ENCODE measurements around the gene ZBTB48. TPM values are rescaled to one million over a fixed set of nuclear protein-coding genes. Genes with fewer than 3 reads are reported as not detected.

ZBTB48 gene
- total RNA-seq, 2 donors from 2014 or later, result 28.2 to 31.0 TPM

DNA sequence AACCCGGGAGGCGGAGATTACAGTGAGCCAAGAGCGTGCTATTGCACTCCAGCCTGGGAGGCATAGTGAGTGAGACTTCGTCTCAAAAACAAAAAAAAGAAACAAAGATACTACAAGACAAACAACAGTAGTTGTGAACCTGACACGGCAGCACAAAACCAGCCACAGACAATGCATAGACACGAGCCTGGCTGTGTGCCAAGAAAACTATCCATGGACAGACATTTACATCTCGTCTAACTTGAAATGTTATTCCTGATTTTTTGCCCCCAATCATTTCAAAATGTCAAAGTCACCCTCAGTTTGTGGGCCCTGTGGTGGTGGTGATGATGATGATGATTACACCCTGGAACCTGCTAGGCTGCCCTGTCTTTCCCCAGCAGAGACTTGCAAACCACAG lies 16.6 kb downstream of the ZBTB48 start:
- H3K9me3 Mint-ChIP-seq, result no peaks in the 10 kb centered on the region
- Histone ChIP-seq H3K4me1 (ENCODE audit: control insufficient read depth, insufficient read depth, low read length) (peaks cover 4% of the 10 kb centered on the region), H3K9me3 (ENCODE audit: control insufficient read depth, low read length) (no peaks in the 10 kb centered on the region), H3K4me3 (ENCODE audit: low read length) (no peak overlapping the region), H3K27me3 (ENCODE audit: control insufficient read depth, insufficient read depth, low read length, poor library complexity, severe bottlenecking) (no peaks in the 10 kb centered on the region), H3K36me3 (ENCODE audit: control insufficient read depth, insufficient read depth, low read length) (peaks cover 62% of the 10 kb centered on the region), H3K27ac (ENCODE audit: low read depth, low read length) (no peak overlapping the region), H3K9ac (ENCODE audit: extremely low read depth, low read length, poor library complexity, severe bottlenecking) (no peak overlapping the region)
- H3K4me1 Mint-ChIP-seq, result peaks cover 8% of the 10 kb centered on the region
- TF ChIP-seq, protein P1, sequence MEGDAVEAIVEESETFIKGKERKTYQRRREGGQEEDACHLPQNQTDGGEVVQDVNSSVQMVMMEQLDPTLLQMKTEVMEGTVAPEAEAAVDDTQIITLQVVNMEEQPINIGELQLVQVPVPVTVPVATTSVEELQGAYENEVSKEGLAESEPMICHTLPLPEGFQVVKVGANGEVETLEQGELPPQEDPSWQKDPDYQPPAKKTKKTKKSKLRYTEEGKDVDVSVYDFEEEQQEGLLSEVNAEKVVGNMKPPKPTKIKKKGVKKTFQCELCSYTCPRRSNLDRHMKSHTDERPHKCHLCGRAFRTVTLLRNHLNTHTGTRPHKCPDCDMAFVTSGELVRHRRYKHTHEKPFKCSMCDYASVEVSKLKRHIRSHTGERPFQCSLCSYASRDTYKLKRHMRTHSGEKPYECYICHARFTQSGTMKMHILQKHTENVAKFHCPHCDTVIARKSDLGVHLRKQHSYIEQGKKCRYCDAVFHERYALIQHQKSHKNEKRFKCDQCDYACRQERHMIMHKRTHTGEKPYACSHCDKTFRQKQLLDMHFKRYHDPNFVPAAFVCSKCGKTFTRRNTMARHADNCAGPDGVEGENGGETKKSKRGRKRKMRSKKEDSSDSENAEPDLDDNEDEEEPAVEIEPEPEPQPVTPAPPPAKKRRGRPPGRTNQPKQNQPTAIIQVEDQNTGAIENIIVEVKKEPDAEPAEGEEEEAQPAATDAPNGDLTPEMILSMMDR (conservative IDR thresholded peaks at IDR 0.05), result no peak
- peaks cover 34% of the 10 kb centered on the region for H3K36me3 Mint-ChIP-seq (ENCODE audit: low read depth)
- no peak for DNase-seq
- whole genome bisulfite sequencing, 2 experiments (ENCODE audit: insufficient coverage in 1 of 2, insufficient read length in 1 of 2), result 96 to 98% methylated on average over 4 to 7 of the region's 7 CpGs
- no peak overlapping the region for H3K27ac Mint-ChIP-seq
- H3K4me3 Mint-ChIP-seq, result no peak overlapping the region
- no peaks in the 10 kb centered on the region for H3K27me3 Mint-ChIP-seq (ENCODE audit: insufficient read depth)

DNA sequence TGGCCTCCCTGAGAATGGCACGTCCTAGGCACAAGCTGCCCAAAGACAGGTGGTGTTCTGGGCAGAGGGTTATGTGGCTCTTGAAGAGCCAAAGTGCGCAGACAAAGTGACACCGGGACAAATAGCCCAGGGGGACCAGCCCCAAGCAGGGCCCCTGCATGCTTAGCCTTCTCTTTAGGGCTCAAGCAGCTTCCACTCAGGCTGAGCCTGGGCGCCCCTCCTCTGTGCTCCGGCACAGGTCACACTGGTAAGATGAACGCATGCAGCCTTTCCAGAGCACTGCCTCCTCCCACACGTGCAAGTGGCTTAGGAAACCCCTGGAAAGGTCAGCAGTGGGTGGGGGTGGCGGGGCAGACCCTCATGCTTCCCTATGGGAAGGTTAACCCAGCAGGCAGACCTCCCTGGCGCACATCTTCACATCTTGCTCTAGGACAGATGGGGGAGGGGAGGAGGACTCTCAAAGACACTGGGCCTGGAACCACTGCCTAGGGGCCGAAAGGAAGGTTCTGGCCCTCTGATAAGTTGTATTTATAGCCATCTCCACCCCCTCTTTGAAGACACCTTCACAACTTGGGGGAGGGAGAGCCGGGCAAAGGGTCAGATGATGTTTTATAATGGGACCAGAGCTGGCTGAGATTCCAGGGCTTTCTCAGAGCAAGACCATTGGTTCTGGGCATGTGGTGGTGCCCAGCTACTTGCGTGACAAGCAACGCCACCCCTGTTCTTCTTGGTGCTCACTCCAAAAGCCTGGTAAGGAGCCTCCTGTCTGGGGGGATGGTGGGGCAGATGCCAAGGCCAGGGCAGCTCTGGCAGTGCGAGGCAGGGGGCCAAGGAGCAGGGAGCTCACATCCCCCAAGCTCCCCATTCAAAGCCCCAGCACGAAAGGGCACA lies 17.3 kb downstream of the ZBTB48 start:
- Histone ChIP-seq H3K4me3 (ENCODE audit: low read length) (no peak overlapping the region), H3K36me3 (ENCODE audit: control insufficient read depth, insufficient read depth, low read length) (peaks cover 59% of the 10 kb centered on the region), H3K27ac (ENCODE audit: low read depth, low read length) (no peak overlapping the region), H3K9ac (ENCODE audit: extremely low read depth, low read length, poor library complexity, severe bottlenecking) (no peak overlapping the region), H3K27me3 (ENCODE audit: control insufficient read depth, insufficient read depth, low read length, poor library complexity, severe bottlenecking) (no peaks in the 10 kb centered on the region), H3K9me3 (ENCODE audit: control insufficient read depth, low read length) (no peaks in the 10 kb centered on the region), H3K4me1 (ENCODE audit: control insufficient read depth, insufficient read depth, low read length) (peaks cover 4% of the 10 kb centered on the region)
- no peak overlapping the region for H3K27ac Mint-ChIP-seq
- H3K9me3 Mint-ChIP-seq, result no peaks in the 10 kb centered on the region
- no peak overlapping the region for H3K4me3 Mint-ChIP-seq
- TF ChIP-seq, protein P1 (conservative IDR thresholded peaks at IDR 0.05), result no peak
- DNase-seq, result peak; percentile 35
- H3K4me1 Mint-ChIP-seq, result peaks cover 8% of the 10 kb centered on the region
- H3K36me3 Mint-ChIP-seq (ENCODE audit: low read depth), result peaks cover 34% of the 10 kb centered on the region
- 90 to 99% methylated on average over 10 to 15 of the region's 15 CpGs for WGBS, 2 experiments (ENCODE audit: insufficient coverage in 1 of 2, insufficient read length in 1 of 2)
- H3K27me3 Mint-ChIP-seq (ENCODE audit: insufficient read depth), result no peaks in the 10 kb centered on the region

DNA sequence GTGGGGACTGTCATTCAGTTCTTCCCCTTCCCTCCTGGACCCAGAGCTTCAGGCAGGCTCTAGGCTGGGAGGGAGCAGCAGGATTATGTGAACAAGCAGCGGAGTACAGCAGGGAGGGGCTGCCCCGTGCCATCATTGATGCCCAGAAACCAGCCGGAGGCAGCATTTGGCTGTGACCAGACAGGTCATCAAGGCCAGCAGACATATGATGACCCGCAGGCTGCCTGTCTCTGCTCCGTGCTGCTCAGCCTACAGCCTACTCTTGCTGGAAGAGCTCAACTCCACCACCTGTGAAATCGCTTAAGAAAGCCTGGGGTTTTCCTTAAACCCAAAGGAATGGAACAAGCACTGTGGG lies 18.0 kb downstream of the ZBTB48 start:
- H3K4me3 Mint-ChIP-seq, result no peak overlapping the region
- no peak overlapping the region for H3K27ac ChIP-seq (ENCODE audit: low read depth, low read length)
- no peak overlapping the region for H3K9ac ChIP-seq (ENCODE audit: extremely low read depth, low read length, poor library complexity, severe bottlenecking)
- peak; percentile 35 for DNase-seq
- peaks cover 34% of the 10 kb centered on the region for H3K36me3 Mint-ChIP-seq (ENCODE audit: low read depth)
- peaks cover 53% of the 10 kb centered on the region for H3K36me3 ChIP-seq (ENCODE audit: control insufficient read depth, insufficient read depth, low read length)
- H3K4me3 ChIP-seq (ENCODE audit: low read length), result no peak overlapping the region
- H3K27ac Mint-ChIP-seq, result no peak overlapping the region
- H3K9me3 ChIP-seq (ENCODE audit: control insufficient read depth, low read length), result no peaks in the 10 kb centered on the region
- H3K9me3 Mint-ChIP-seq, result no peaks in the 10 kb centered on the region
- peaks cover 4% of the 10 kb centered on the region for H3K4me1 ChIP-seq (ENCODE audit: control insufficient read depth, insufficient read depth, low read length)
- TF ChIP-seq, protein P1 (conservative IDR thresholded peaks at IDR 0.05), result no peak
- WGBS, 2 experiments (ENCODE audit: insufficient coverage in 1 of 2, insufficient read length in 1 of 2), result 92% methylated on average over 6 of the region's 6 CpGs
- H3K27me3 ChIP-seq (ENCODE audit: control insufficient read depth, insufficient read depth, low read length, poor library complexity, severe bottlenecking), result no peaks in the 10 kb centered on the region
- no peaks in the 10 kb centered on the region for H3K27me3 Mint-ChIP-seq (ENCODE audit: insufficient read depth)
- peaks cover 8% of the 10 kb centered on the region for H3K4me1 Mint-ChIP-seq

Measured in endodermal cell (in vitro differentiated cells).